SK-N-SH treated with all-trans-retinoic acid at 6 μM for 48 hours (cell line): ENCODE results near the gene NETO1.

Experiments used
- ATAC-seq: fragments of 200-7000 bp; cut with Tn5 transposase; 3 replicates; pipeline ENCODE4 v1.9.1; 2020; ENCODE audit warnings: mild to moderate bottlenecking, moderate library complexity
- ARNTL ChIP-seq: fragments of 450-650 bp; formaldehyde crosslinking; IDR thresholded peaks from 2 replicates; pipeline ENCODE4 v1.5.0; 2020; ENCODE audit warnings: low read depth, mild to moderate bottlenecking, moderate library complexity, borderline replicate concordance
- CSDC2 ChIP-seq: fragments of 250-450 bp; sonication (Bioruptor Pico); IDR thresholded peaks from 2 replicates; pipeline ENCODE4 v1.5.0; 2020; ENCODE audit warnings: mild to moderate bottlenecking, moderate library complexity
- ESRRG ChIP-seq: fragments of 250-450 bp; sonication (Bioruptor Pico); IDR thresholded peaks from 2 replicates; pipeline ENCODE4 v1.6.1; 2021; ENCODE audit warnings: mild to moderate bottlenecking
- GLIS3 ChIP-seq: fragments of 250-450 bp; sonication (Bioruptor Pico); IDR thresholded peaks from 2 replicates; pipeline ENCODE4 v1.5.0; 2020; ENCODE audit warnings: mild to moderate bottlenecking, moderate library complexity
- ISL1 ChIP-seq: fragments of 250-450 bp; sonication (Bioruptor Pico); IDR thresholded peaks from 2 replicates; pipeline ENCODE4 v2.1.2; 2022; ENCODE audit warnings: mild to moderate bottlenecking, moderate library complexity
- OSR1 ChIP-seq: fragments of 250-450 bp; sonication (Bioruptor Pico); IDR thresholded peaks from 2 replicates; pipeline ENCODE4 v1.8.0; 2022; ENCODE audit warnings: moderate library complexity, mild to moderate bottlenecking, inconsistent platforms
- PPARA ChIP-seq: fragments of 250-450 bp; sonication (Bioruptor Pico); IDR thresholded peaks from 2 replicates; pipeline ENCODE4 v1.5.0; 2020; ENCODE audit warnings: mild to moderate bottlenecking, borderline replicate concordance
- RARB ChIP-seq: fragments of 250-450 bp; sonication (Bioruptor Pico); IDR thresholded peaks from 2 replicates; pipeline ENCODE4 v1.8.0; 2021; ENCODE audit warnings: mild to moderate bottlenecking, moderate library complexity
- SNAI2 ChIP-seq: fragments of 250-450 bp; sonication (Bioruptor Pico); IDR thresholded peaks from 2 replicates; pipeline ENCODE4 v1.5.0; 2020; ENCODE audit warnings: mild to moderate bottlenecking, moderate library complexity
- TCF4 ChIP-seq: fragments of 250-450 bp; sonication (Bioruptor Pico); IDR thresholded peaks from 2 replicates; pipeline ENCODE4 v1.8.0; 2021; ENCODE audit warnings: mild to moderate bottlenecking, moderate library complexity, borderline replicate concordance
- TOX ChIP-seq: fragments of 250-450 bp; sonication (Bioruptor Pico); IDR thresholded peaks from 2 replicates; pipeline ENCODE4 v1.8.0; 2021; ENCODE audit warnings: mild to moderate bottlenecking, moderate library complexity, borderline replicate concordance
- ZC3H10 ChIP-seq: fragments of 250-450 bp; sonication (Bioruptor Pico); IDR thresholded peaks from 2 replicates; pipeline ENCODE4 v1.5.1; 2021; ENCODE audit warnings: mild to moderate bottlenecking, moderate library complexity
- ZFP3 ChIP-seq: fragments of 250-450 bp; sonication (Bioruptor Pico); IDR thresholded peaks from 2 replicates; pipeline ENCODE4 v1.5.0; 2020; ENCODE audit warnings: mild to moderate bottlenecking, moderate library complexity
- ZFP30 ChIP-seq: fragments of 450-650 bp; formaldehyde crosslinking; IDR thresholded peaks from 2 replicates; pipeline ENCODE4 v1.5.0; 2022; ENCODE audit warnings: mild to moderate bottlenecking, moderate library complexity
- ZNF565 ChIP-seq: fragments of 450-650 bp; formaldehyde crosslinking; conservative IDR thresholded peaks from 2 replicates; pipeline ENCODE4 v1.5.0; 2020; ENCODE audit warnings: low read depth, mild to moderate bottlenecking, moderate library complexity
- ZNF70 ChIP-seq: fragments of 450-650 bp; formaldehyde crosslinking; IDR thresholded peaks from 2 replicates; pipeline ENCODE4 v1.5.0; 2020; ENCODE audit warnings: mild to moderate bottlenecking, moderate library complexity
- ZNF8 ChIP-seq: fragments of 450-650 bp; formaldehyde crosslinking; IDR thresholded peaks from 2 replicates; pipeline ENCODE4 v1.5.0; 2020; ENCODE audit warnings: mild to moderate bottlenecking, moderate library complexity
- TF ChIP-seq, protein P1 (sequence below): fragments of 250-450 bp; sonication (Bioruptor Pico); IDR thresholded peaks from 2 replicates; pipeline ENCODE4 v1.5.0; 2020; ENCODE audit warnings: mild to moderate bottlenecking, moderate library complexity
- TF ChIP-seq, protein P2 (sequence below): fragments of 250-450 bp; sonication (Bioruptor Pico); IDR thresholded peaks from 2 replicates; pipeline ENCODE4 v1.5.1; 2021; ENCODE audit warnings: mild to moderate bottlenecking, moderate library complexity
- TF ChIP-seq, protein P3 (sequence below): fragments of 250-450 bp; sonication (Bioruptor Pico); IDR thresholded peaks from 2 replicates; pipeline ENCODE4 v1.8.0; 2021; ENCODE audit warnings: low read depth, mild to moderate bottlenecking, moderate library complexity, borderline replicate concordance
- TF ChIP-seq, protein P4 (sequence below): fragments of 250-450 bp; sonication (Bioruptor Pico); IDR thresholded peaks from 2 replicates; pipeline ENCODE4 v1.8.0; 2020; ENCODE audit warnings: mild to moderate bottlenecking, moderate library complexity, borderline replicate concordance

NETO1 gene, protein sequence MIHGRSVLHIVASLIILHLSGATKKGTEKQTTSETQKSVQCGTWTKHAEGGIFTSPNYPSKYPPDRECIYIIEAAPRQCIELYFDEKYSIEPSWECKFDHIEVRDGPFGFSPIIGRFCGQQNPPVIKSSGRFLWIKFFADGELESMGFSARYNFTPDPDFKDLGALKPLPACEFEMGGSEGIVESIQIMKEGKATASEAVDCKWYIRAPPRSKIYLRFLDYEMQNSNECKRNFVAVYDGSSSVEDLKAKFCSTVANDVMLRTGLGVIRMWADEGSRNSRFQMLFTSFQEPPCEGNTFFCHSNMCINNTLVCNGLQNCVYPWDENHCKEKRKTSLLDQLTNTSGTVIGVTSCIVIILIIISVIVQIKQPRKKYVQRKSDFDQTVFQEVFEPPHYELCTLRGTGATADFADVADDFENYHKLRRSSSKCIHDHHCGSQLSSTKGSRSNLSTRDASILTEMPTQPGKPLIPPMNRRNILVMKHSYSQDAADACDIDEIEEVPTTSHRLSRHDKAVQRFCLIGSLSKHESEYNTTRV

DNA sequence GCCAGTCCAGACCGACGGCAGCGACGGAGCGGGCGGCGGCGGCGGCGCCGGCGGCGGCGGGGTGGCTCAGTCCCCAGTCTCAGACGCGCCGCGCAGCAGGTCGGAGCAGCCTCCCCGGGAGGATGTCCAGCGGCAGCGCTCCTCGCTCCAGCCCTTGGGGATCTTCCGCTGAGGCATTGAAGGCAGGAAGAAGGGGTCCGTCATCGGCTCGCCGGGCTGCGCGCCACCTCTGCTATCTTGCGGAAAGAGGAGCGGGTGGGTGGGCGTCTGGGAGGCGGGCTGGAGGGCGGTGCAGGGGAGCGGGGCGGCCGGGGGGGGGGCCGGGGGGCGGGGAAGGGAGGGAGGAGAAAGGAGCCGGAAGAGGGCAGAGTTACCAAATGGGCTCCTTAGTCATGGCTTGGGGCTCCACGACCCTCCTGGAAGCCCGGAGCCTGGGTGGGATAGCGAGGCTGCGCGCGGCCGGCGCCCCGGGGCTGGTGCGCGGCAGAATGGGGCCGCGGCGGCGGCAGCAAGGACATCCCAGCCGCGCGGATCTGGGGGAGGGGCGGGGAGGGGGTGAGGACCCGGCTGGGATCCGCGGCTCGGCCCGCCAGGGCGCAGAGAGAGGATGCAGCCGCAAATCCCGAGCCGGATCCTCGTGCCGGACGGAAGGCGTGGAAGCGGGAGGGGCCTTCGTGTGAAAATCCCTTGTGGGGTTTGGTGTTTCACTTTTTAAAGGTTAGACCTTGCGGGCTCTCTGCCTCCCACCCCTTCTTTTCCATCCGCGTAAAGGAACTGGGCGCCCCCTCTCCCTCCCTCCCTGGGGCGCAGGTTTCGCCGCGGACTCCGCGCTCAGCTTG, at the start of gene NETO1:
Gene NETO1 (minus strand): TSS at position 242 of the 839 bp plus-strand sequence. CDS start 696 bp downstream, outside the sequence.
- TF ChIP-seq, protein P1, sequence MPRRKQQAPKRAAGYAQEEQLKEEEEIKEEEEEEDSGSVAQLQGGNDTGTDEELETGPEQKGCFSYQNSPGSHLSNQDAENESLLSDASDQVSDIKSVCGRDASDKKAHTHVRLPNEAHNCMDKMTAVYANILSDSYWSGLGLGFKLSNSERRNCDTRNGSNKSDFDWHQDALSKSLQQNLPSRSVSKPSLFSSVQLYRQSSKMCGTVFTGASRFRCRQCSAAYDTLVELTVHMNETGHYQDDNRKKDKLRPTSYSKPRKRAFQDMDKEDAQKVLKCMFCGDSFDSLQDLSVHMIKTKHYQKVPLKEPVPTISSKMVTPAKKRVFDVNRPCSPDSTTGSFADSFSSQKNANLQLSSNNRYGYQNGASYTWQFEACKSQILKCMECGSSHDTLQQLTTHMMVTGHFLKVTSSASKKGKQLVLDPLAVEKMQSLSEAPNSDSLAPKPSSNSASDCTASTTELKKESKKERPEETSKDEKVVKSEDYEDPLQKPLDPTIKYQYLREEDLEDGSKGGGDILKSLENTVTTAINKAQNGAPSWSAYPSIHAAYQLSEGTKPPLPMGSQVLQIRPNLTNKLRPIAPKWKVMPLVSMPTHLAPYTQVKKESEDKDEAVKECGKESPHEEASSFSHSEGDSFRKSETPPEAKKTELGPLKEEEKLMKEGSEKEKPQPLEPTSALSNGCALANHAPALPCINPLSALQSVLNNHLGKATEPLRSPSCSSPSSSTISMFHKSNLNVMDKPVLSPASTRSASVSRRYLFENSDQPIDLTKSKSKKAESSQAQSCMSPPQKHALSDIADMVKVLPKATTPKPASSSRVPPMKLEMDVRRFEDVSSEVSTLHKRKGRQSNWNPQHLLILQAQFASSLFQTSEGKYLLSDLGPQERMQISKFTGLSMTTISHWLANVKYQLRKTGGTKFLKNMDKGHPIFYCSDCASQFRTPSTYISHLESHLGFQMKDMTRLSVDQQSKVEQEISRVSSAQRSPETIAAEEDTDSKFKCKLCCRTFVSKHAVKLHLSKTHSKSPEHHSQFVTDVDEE (CRISPR knock-in tag), result no peak
- TF ChIP-seq, protein P2, sequence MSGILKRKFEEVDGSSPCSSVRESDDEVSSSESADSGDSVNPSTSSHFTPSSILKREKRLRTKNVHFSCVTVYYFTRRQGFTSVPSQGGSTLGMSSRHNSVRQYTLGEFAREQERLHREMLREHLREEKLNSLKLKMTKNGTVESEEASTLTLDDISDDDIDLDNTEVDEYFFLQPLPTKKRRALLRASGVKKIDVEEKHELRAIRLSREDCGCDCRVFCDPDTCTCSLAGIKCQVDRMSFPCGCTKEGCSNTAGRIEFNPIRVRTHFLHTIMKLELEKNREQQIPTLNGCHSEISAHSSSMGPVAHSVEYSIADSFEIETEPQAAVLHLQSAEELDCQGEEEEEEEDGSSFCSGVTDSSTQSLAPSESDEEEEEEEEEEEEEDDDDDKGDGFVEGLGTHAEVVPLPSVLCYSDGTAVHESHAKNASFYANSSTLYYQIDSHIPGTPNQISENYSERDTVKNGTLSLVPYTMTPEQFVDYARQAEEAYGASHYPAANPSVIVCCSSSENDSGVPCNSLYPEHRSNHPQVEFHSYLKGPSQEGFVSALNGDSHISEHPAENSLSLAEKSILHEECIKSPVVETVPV, result no peak
- no peak for TF ChIP-seq ESRRG (CRISPR knock-in tag)
- no peak for TF ChIP-seq TCF4 (CRISPR knock-in tag)
- TF ChIP-seq ZNF8, result no peak
- TF ChIP-seq, protein P3, sequence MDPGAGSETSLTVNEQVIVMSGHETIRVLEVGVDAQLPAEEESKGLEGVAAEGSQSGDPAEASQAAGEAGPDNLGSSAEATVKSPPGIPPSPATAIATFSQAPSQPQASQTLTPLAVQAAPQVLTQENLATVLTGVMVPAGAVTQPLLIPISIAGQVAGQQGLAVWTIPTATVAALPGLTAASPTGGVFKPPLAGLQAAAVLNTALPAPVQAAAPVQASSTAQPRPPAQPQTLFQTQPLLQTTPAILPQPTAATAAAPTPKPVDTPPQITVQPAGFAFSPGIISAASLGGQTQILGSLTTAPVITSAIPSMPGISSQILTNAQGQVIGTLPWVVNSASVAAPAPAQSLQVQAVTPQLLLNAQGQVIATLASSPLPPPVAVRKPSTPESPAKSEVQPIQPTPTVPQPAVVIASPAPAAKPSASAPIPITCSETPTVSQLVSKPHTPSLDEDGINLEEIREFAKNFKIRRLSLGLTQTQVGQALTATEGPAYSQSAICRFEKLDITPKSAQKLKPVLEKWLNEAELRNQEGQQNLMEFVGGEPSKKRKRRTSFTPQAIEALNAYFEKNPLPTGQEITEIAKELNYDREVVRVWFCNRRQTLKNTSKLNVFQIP, result no peak
- no peak for TF ChIP-seq GLIS3 (CRISPR knock-in tag)
- TF ChIP-seq ZFP3 (CRISPR knock-in tag), result no peak
- TF ChIP-seq ZFP30, result no peak
- TF ChIP-seq ZC3H10 (CRISPR knock-in tag), result no peak
- TF ChIP-seq ISL1 (CRISPR knock-in tag), result no peak
- no peak for ATAC-seq

DNA sequence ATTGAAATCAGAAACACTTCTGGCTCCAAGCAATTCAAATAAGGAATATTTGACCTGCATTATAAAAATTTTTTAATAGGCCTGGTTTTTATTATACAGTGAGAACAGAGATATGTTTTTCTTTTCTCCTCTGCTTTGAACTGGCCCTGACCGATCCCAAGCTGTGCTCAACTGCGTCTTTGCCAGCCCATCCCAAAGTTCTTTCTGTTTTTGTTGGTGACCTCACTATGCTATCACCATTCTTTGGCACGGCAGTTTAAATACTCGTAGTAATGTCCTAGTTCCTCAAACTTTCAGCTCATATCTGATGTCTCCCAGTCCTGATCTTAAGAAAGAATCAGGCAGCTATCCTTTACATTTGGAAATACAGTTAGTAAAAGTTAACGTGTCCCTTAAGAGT, 42.3 kb upstream of the NETO1 start:
- ATAC-seq, result no peak
- TF ChIP-seq, protein P3, result no peak
- TF ChIP-seq ZNF565 (CRISPR knock-in tag) (no peak), ZNF8 (no peak), ZFP3 (CRISPR knock-in tag) (no peak)

DNA sequence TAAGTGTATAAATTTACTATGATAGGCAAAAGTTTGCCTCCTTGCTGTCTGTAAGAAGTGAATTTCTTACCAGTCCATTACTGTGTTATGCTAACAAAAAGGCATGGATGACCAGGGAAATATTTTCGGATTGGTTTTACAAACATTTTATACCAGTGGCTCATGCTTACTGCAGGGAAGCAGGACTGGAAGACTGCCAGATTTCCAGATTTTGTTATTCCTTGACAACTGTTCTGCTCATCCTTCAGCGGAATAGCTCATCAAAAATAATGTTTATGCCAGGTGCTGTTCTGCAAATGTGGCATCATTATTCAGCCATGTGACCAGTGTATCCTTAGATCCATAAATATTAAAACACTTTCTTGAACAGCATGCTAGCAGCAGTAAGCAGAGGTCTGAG, 40.4 kb upstream of the NETO1 start:
- no peak for ATAC-seq
- TF ChIP-seq TCF4 (CRISPR knock-in tag) (no peak), RARB (CRISPR knock-in tag) (no peak), OSR1 (no peak), SNAI2 (CRISPR knock-in tag) (no peak), ARNTL (CRISPR knock-in tag) (no peak), PPARA (CRISPR knock-in tag) (no peak), ZNF565 (CRISPR knock-in tag) (no peak), TOX (CRISPR knock-in tag) (no peak), ZNF70 (CRISPR knock-in tag) (no peak), ZFP30 (no peak), ZFP3 (CRISPR knock-in tag) (no peak), CSDC2 (no peak), GLIS3 (CRISPR knock-in tag) (no peak), ISL1 (CRISPR knock-in tag) (no peak)
- TF ChIP-seq, protein P3, result no peak
- TF ChIP-seq, protein P4, sequence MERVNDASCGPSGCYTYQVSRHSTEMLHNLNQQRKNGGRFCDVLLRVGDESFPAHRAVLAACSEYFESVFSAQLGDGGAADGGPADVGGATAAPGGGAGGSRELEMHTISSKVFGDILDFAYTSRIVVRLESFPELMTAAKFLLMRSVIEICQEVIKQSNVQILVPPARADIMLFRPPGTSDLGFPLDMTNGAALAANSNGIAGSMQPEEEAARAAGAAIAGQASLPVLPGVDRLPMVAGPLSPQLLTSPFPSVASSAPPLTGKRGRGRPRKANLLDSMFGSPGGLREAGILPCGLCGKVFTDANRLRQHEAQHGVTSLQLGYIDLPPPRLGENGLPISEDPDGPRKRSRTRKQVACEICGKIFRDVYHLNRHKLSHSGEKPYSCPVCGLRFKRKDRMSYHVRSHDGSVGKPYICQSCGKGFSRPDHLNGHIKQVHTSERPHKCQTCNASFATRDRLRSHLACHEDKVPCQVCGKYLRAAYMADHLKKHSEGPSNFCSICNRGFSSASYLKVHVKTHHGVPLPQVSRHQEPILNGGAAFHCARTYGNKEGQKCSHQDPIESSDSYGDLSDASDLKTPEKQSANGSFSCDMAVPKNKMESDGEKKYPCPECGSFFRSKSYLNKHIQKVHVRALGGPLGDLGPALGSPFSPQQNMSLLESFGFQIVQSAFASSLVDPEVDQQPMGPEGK (CRISPR knock-in tag), result no peak
- TF ChIP-seq, protein P2, result no peak
